Rectal smooth muscle tissue (tissue), 1 donor: ENCODE data around the gene TCF4.
"Not testable (repeated sequence)": the region's sequence is repeated elsewhere in the genome, so short reads cannot be mapped to it uniquely, and the experiment has no call there.

Experiments used
- H3K27ac ChIP-seq: one replicate; pipeline ENCODE4 v1.7.0; 2013; ENCODE audit warnings: low read depth, low read length, inconsistent platforms
- H3K27me3 ChIP-seq: one replicate; pipeline ENCODE4 v1.7.0; 2013; ENCODE audit warnings: low read length; ENCODE audit not compliant: control insufficient read depth, insufficient read depth
- H3K36me3 ChIP-seq: one replicate; pipeline ENCODE4 v1.7.0; 2013; ENCODE audit warnings: low read length; ENCODE audit not compliant: control insufficient read depth, insufficient read depth
- H3K4me1 ChIP-seq: one replicate; pipeline ENCODE4 v1.7.0; 2013; ENCODE audit warnings: low read length; ENCODE audit not compliant: control insufficient read depth, insufficient read depth
- H3K4me3 ChIP-seq: one replicate; pipeline ENCODE4 v1.7.0; 2013; ENCODE audit warnings: low read length
- H3K9ac ChIP-seq: one replicate; pipeline ENCODE4 v1.7.0; 2013; ENCODE audit warnings: low read length

Gene TCF4

DNA sequence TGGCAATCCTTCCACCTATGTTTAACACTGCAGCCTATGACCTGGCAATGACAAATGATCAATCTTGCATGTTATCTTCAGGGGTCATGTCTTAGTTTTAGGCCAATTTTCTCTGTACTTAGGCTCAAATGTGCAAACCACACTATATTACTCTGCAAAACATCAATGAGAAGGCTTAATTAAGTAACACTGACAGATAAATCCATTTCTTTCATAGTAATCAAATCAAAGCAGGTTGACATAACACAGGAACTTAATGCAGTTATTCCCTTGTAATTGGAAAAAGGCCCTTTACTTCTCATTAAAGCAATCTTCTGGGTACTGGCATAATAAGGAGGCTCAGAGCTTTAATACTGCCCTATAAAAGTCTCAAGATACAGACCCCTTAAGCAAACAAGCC lies 114.4 kb downstream of the TCF4 start:
- peaks cover 6% of the 10 kb centered on the region for H3K4me1 ChIP-seq
- no peaks in the 10 kb centered on the region for H3K36me3 ChIP-seq
- H3K27me3 ChIP-seq: no peaks in the 10 kb centered on the region
- H3K27ac ChIP-seq: no peak overlapping the region
- no peak overlapping the region for H3K9ac ChIP-seq
- no peak overlapping the region for H3K4me3 ChIP-seq

DNA sequence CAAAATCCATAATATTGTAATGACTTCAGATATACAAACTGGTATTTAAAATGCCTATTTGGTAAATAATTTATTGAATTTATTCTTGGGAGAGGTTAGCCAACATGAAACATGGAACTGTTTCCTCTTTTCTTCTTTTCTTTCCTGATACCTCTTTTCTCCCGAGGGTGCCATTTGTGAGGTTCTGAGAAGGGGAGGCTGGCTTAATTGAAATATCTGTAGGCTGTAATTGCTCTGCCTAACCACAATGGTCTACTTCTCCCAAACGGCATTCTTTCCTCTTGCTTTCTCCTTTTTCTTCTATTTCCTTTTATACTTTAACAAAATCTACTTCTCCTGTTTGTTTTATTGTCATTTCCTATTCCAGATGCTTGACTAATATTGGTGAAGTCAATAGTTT lies 114.9 kb downstream of the TCF4 start:
- no peaks in the 10 kb centered on the region for H3K27me3 ChIP-seq
- no peak overlapping the region for H3K4me3 ChIP-seq
- H3K4me1 ChIP-seq: peaks cover 2% of the 10 kb centered on the region
- H3K27ac ChIP-seq: no peak overlapping the region
- H3K36me3 ChIP-seq: no peaks in the 10 kb centered on the region
- H3K9ac ChIP-seq: no peak overlapping the region

DNA sequence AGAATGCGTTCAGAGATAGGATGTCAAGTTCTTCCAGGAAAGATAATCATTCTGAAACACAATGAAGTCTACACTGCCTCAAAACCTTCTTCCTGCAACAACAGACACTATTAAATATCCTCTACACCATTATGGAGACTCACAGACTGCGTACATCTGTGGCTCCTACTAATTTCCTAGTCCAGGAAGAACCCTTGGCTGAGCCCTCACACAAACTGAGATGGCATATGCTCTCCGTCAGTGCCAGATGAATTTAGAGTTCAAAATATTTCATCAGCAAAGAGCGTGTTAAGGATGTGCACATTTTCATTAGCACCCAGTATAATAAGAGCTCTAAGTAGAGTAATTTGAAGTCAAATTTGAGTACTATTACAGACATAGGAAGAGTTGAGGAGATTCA lies 117.2 kb downstream of the TCF4 start:
- no peaks in the 10 kb centered on the region for H3K36me3 ChIP-seq
- H3K9ac ChIP-seq: no peak overlapping the region
- no peaks in the 10 kb centered on the region for H3K4me1 ChIP-seq
- H3K27ac ChIP-seq: no peak overlapping the region
- no peak overlapping the region for H3K4me3 ChIP-seq
- no peaks in the 10 kb centered on the region for H3K27me3 ChIP-seq

DNA sequence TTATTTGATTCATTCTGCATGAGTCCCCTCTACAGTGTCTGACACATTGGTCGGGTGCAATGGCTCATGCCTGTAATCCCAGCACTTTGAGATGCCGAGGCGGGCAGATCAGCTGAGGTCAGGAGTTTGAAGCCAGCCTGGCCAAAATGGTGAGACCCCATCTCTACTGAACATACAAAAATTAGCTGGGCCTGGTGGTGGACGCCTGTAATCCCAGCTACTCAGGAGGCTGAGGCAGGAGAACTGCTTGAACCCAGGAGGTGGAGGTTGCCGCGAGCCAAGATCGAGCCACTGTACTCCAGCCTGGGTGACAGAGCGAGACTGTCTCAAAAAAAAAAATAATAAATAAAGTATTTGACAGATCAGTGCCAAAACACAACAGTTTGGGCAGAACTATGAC lies 118.9 kb downstream of the TCF4 start:
- H3K36me3 ChIP-seq, H3K27me3 ChIP-seq, H3K4me1 ChIP-seq, H3K4me3 ChIP-seq, H3K27ac ChIP-seq, H3K9ac ChIP-seq: not testable (repeated sequence)

DNA sequence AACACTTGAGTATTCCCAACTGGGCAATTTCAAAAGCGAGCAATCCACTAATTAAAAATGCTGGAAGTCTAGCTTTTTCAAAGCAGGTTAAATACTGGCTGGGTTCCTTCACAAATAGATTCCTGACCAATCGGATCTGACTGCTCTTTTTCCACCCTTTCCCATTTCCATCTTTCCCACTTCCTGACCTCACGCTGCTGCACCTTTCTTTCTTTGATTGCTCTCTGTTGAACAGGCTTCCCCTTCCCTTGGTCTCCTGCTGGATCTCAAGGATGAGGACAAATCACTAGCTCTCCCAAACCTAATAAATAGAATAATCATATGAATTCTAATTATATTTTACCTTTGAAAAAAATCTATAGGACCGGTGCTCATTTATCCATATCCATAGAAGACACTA lies 121.2 kb downstream of the TCF4 start:
- H3K4me3 ChIP-seq: no peak overlapping the region
- H3K4me1 ChIP-seq: no peaks in the 10 kb centered on the region
- no peak overlapping the region for H3K27ac ChIP-seq
- no peaks in the 10 kb centered on the region for H3K27me3 ChIP-seq
- no peaks in the 10 kb centered on the region for H3K36me3 ChIP-seq
- H3K9ac ChIP-seq: no peak overlapping the region

DNA sequence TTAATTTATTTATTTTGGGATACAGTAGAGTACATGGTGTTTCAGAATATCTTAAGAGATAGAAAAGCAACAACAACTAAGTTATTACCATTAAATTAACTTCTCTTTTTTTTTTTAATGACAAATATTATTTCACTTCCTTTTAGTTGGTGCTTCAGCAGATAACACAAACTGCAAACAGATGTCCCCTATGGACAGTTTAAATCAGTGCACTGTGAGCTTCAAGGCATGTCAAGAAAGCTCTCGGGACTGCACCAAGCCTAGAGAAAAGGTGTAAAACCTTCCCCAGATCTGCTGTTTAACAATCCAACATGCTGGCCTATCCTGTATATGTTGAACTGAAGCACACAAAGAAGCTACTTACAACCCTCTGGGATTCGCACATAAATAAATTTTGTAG lies 122.7 kb downstream of the TCF4 start:
- Histone ChIP-seq H3K4me3 (no peak overlapping the region), H3K36me3 (no peaks in the 10 kb centered on the region), H3K9ac (no peak overlapping the region), H3K4me1 (no peaks in the 10 kb centered on the region), H3K27ac (no peak overlapping the region), H3K27me3 (no peaks in the 10 kb centered on the region)

DNA sequence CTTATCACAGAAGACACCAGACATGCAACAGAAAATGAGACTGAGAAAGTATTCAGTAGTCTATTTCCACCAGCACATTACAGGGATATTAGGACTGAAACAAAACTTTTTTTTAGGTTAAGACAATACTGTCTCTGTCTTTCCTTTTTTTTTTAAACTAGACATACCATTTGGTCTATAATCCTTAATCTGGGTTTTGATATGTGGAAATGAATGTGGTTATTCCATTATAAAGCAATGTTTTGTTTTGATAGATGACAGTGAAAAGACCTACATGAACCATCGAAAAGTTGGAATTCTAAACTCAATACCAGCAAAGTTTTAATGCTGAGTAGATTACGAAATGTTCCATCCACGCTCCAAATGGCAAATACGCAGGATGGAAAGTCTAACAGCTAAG lies 123.4 kb downstream of the TCF4 start:
- H3K27ac ChIP-seq: no peak overlapping the region
- H3K4me1 ChIP-seq: no peaks in the 10 kb centered on the region
- no peak overlapping the region for H3K4me3 ChIP-seq
- no peak overlapping the region for H3K9ac ChIP-seq
- H3K27me3 ChIP-seq: no peaks in the 10 kb centered on the region
- no peaks in the 10 kb centered on the region for H3K36me3 ChIP-seq

DNA sequence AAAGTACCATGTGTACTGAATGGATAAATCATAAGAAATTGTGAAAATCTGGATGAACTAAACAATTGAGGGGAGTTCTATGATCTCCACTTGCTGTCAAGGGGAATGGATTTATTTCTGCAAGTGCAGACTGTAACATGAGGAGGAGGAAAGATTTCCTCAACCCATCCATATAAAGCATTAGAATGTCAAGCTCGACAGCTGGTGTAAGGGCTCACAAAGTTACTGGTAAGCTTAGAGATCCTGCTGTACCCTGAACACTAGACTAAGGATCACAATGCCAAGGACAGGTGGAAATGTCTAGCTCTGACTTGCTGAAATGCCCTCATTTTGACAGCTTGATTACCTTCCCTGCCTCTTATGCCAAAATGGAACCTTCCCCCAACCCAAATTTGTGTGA lies 125.3 kb downstream of the TCF4 start:
- Histone ChIP-seq H3K4me1 (no peaks in the 10 kb centered on the region), H3K27me3 (no peaks in the 10 kb centered on the region), H3K36me3 (no peaks in the 10 kb centered on the region), H3K27ac (no peak overlapping the region), H3K4me3 (no peak overlapping the region), H3K9ac (no peak overlapping the region)

DNA sequence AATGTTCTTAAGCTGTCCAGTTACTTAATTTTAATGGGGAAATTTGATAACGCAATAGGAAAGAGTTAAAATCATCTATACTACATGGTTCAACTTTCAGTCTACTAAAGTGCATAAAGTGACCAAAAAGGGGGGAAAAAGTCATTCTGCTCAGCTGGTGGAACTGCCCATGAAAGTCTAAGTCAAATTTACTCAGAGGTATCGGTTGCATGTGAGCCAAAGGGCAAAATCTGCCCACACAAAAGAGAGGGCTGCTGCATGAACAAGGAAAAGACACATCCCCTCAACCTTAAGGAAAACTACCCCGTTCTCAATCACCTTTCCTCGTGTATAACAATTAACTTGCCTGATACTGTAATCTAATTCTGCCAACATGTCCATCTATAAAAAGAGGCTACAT lies 126.1 kb downstream of the TCF4 start:
- H3K9ac ChIP-seq: no peak overlapping the region

DNA sequence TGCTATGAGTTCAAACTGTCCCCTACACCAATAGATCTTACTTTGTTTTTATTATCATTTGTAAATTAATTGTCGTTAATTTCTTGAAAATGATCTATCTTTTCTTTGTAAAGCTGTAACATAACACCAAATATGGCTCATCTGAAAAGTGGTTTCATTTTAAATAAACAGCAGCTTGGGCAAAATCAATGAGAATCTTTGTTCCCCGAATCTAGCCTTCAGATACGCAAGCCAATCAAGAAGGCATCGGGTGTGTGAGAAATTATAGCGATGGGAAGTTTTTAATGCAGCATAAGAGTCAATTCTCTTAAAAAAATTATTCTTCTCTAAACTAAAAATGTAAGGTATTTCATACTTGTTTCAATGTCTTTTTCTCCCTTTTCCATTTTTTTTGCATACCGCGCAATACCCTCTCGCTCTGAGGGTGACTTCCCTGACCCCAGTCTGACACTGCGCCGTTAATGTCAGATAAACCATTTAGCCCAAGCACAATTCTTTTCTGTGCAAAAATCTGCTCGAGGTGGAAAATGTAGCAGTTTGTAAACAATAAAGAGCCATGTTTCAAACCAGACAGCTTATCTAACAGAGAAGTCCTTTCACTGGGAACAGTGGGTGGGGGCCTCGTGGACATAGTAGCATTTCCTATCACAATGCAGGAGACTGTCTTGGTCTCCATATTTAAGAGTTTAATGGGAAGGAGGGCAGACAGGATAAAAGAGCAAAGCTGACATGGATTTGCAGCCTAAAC lies 129.4 kb downstream of the TCF4 start:
- Histone ChIP-seq H3K4me3 (no peak overlapping the region), H3K4me1 (no peaks in the 10 kb centered on the region), H3K27ac (no peak overlapping the region), H3K27me3 (no peaks in the 10 kb centered on the region), H3K36me3 (no peaks in the 10 kb centered on the region), H3K9ac (no peak overlapping the region)

More for the DNA sequence above, 126.1 kb downstream of the TCF4 start:
- Histone ChIP-seq H3K4me3 (no peak overlapping the region), H3K27ac (no peak overlapping the region), H3K4me1 (no peaks in the 10 kb centered on the region), H3K27me3 (no peaks in the 10 kb centered on the region), H3K36me3 (no peaks in the 10 kb centered on the region)

DNA sequence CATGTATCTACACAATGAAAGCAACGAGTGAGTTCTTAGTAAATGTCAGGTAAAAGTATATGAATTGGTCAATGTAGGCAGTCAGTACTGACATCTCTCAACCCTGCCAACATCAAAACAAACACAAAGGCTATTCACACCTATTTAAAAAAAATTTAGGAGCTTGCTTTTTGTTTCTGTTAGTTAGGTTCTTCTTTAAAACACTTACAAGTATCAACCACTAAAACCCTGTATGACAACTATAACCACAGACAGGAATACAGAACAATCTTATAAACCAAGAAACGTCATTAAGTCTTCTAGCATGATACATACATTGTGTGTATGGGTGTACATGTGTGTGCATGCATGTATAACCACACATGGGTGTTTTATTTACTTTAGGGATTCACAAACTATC lies 131.0 kb downstream of the TCF4 start:
- no peak overlapping the region for H3K27ac ChIP-seq
- no peaks in the 10 kb centered on the region for H3K4me1 ChIP-seq
- no peaks in the 10 kb centered on the region for H3K27me3 ChIP-seq
- H3K36me3 ChIP-seq: no peaks in the 10 kb centered on the region
- no peak overlapping the region for H3K9ac ChIP-seq
- H3K4me3 ChIP-seq: no peak overlapping the region

DNA sequence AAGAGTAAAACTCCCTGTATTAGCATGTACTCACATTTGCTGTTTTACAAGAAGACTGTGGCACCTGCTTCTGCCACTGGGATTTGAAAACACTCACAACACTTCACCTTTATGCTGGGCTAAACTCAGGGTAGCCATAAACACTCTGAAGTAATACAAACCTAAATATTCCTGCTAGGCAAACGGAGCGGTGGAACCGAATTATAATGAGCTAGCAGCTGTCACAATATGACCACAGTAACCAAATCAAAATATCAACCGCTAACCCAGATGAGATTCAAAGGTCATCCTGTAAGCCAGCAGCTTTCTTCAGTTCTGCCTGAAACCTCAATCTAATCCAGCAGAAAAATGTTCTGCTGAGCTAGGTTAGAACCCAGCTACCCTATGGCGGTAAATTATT lies 132.1 kb downstream of the TCF4 start:
- Histone ChIP-seq H3K27me3 (no peaks in the 10 kb centered on the region), H3K27ac (no peak overlapping the region), H3K4me3 (no peak overlapping the region), H3K4me1 (no peaks in the 10 kb centered on the region), H3K36me3 (no peaks in the 10 kb centered on the region), H3K9ac (no peak overlapping the region)

DNA sequence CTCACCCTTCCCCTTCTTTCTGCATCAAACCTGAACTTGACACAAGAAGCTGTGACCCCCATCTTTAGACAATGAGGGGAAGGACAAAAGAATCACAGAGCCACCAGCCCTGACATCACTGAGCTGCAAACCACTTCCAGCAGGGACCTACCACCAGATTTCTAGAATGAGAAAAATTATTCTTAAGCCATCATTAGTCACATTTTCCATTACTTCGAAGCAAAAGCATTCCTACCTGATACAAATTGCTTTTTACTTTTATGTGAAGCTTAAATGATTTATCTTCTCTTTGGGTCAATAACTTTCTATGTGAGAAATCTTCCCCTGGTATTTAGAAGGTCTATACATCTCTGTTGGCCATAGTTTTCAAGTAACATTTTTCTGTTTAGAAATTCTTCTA lies 134.8 kb downstream of the TCF4 start:
- no peak overlapping the region for H3K9ac ChIP-seq
- no peak overlapping the region for H3K27ac ChIP-seq

More for the DNA sequence above, 134.8 kb downstream of the TCF4 start:
- Histone ChIP-seq H3K4me1 (no peaks in the 10 kb centered on the region), H3K4me3 (no peak overlapping the region), H3K27me3 (no peaks in the 10 kb centered on the region), H3K36me3 (no peaks in the 10 kb centered on the region)
